Gastrocnemius medialis (tissue), 4 donors: Measurements from ENCODE around the gene TIGD7. TPM values are rescaled to one million over a fixed set of nuclear protein-coding genes. Genes with fewer than 3 reads are reported as not detected.

Source experiments
- ATAC-seq, 2 donors: fragments of 150-250 bp; one replicate each; pipeline ENCODE4 v1.9.1; 2016
- DNase-seq, 2 donors: peaks; one replicate each; pipeline ENCODE4 v3.0.0-alpha.2; 2019
- H3K27ac ChIP-seq, 4 donors: fragments of 200-600 bp; sonication (generic); 1 replicate in 1 of 4; 2 replicates in 3 of 4; pipeline ENCODE4 v1.5.1; 2016 to 2018; ENCODE audit warnings: mild to moderate bottlenecking in 2 of 4, moderate library complexity in 1 of 4
- H3K27me3 ChIP-seq, 3 donors: fragments of 200-600 bp; sonication (generic) in 2 of 3; 1 replicate in 1 of 3; 2 replicates in 2 of 3; pipeline versions ENCODE4 v1.5.1 to v1.6.0; 2016 to 2019; ENCODE audit warnings: mild to moderate bottlenecking in 1 of 3, moderate library complexity in 1 of 3
- H3K36me3 ChIP-seq, 2 donors: fragments of 200-600 bp; sonication (generic) in 1 of 2; one replicate each; pipeline ENCODE4 v1.5.1; 2017 to 2018
- H3K4me1 ChIP-seq, 2 donors: fragments of 200-600 bp; sonication (generic) in 1 of 2; one replicate each; pipeline ENCODE4 v1.5.1; 2016 to 2017; ENCODE audit warnings: mild to moderate bottlenecking in 2 of 2
- H3K4me3 ChIP-seq, 4 donors: fragments of 200-600 bp; sonication (generic) in 3 of 4; 1 replicate in 1 of 4; 2 replicates in 3 of 4; pipeline ENCODE4 v1.5.1; 2016 to 2019; ENCODE audit warnings: mild to moderate bottlenecking in 2 of 4
- H3K9me3 ChIP-seq, 3 donors: fragments of 200-600 bp; sonication (generic) in 2 of 3; 1 replicate in 1 of 3; 2 replicates in 2 of 3; pipeline ENCODE4 v1.5.1; 2016 to 2019
- CTCF ChIP-seq, 5 experiments: fragments of 450-650 bp in 3 of 5; fragments of 200-600 bp in 2 of 5; sonication (generic) in 2 of 5; IDR thresholded peaks in 4 of 5; conservative IDR thresholded peaks in 1 of 5; 1 replicate in 4 of 5; 2 replicates in 1 of 5; pipeline ENCODE4 v1.5.1; 2016 to 2019; ENCODE audit warnings: antibody characterized with exemption in 5 of 5, mild to moderate bottlenecking in 3 of 5, moderate library complexity in 3 of 5
- POLR2A ChIP-seq, 2 donors: fragments of 450-650 bp; IDR thresholded peaks; one replicate each; pipeline ENCODE4 v1.6.1; 2017; ENCODE audit warnings: antibody characterized with exemption in 2 of 2, mild to moderate bottlenecking in 2 of 2, moderate library complexity in 2 of 2
- in situ Hi-C, 4 donors: fragments of 200-750 bp; cut with MboI; loops; one replicate each; pipeline versions ENCODE4 v1.15.0 to v1.8.0; 2017; ENCODE audit warnings: low sequenced_read_pairs in 4 of 4
- intact Hi-C: fragments of 100-400 bp; cut with DNase I; formaldehyde crosslinking; loops from one replicate; pipeline ENCODE4 v1.15.1; 2023; ENCODE audit warnings: low total_unique reads
- total RNA-seq, 4 donors: library from RNA; depleted of rRNA; stranded (reverse); fragments of >200 nt; gene quantifications; one replicate each; pipeline versions ENCODE4 v1.1.0 to v1.2.3, GENCODE V29; 2016

The TIGD7 gene
- total RNA-seq, 4 donors from 2014 or later, result 2.5 to 8.1 (median 4.4) TPM

- peaks cover 22% of the 10 kb centered on the region in 2 donors for H3K4me1 ChIP-seq
- ATAC-seq, result no peak
- peaks cover 3 to 16% (median 10%) of the 10 kb centered on the region in 3 donors for H3K9me3 ChIP-seq
- no peak for DNase-seq
- intact Hi-C loops (no loop called here), in situ Hi-C loops (loop anchor here in 1 of 4 donors (25.0 kb wide), 1 partner anchor 127 kb away; the partner anchor contains the start of genes ZNF174 and ZSCAN32)
- H3K36me3 ChIP-seq, result peaks cover 11 to 45% of the 10 kb centered on the region in 2 donors
- no peak for TF ChIP-seq CTCF (IDR thresholded peaks at IDR 0.05 in 4 of 5, conservative IDR thresholded peaks at IDR 0.05 in 1 of 5)
- TF ChIP-seq POLR2A (IDR thresholded peaks at IDR 0.05), result no peak
- peak overlapping the region; percentile 72 to 86 (median 80) for H3K4me3 ChIP-seq
- H3K27ac ChIP-seq, result no peak overlapping the region
- no peaks in the 10 kb centered on the region for H3K27me3 ChIP-seq
Measured at GRCh38 chr16:3285131-3285530, 20.1 kb downstream of the TIGD7 start.

GRCh38 chr16:3283543-3284447 is 21.4 kb downstream of the TIGD7 start:
- Histone ChIP-seq H3K27me3 (no peaks in the 10 kb centered on the region), H3K4me3 (peak overlapping the region; percentile 72 to 86 (median 80)), H3K36me3 (peaks cover 2 to 31% of the 10 kb centered on the region in 2 donors), H3K27ac (peak overlapping the region; percentile 98 to 100 (median 99)), H3K9me3 (peaks cover 0 to 3% (median 3%) of the 10 kb centered on the region in 3 donors), H3K4me1 (peaks cover 22% of the 10 kb centered on the region in 2 donors)
- in situ Hi-C loops (loop anchor here in 1 of 4 donors (25.0 kb wide), 1 partner anchor 129 kb away; the partner anchor contains the start of genes ZNF174 and ZSCAN32), intact Hi-C loops (loop anchor here (1.0 to 5.0 kb wide), 8 partner anchors 19 to 329 kb away; partner anchors contain the start of genes CLUAP1, HCFC1R1, SLX4 and THOC6)
- TF ChIP-seq POLR2A (IDR thresholded peaks at IDR 0.05) (peak in 1 of 2 donors; percentile 42), CTCF (IDR thresholded peaks at IDR 0.05 in 4 of 5, conservative IDR thresholded peaks at IDR 0.05 in 1 of 5) (no peak)
- ATAC-seq (no peak), DNase-seq (peak in 1 of 2 donors; percentile 18)

GRCh38 chr16:3282730-3283542 is 22.3 kb downstream of the TIGD7 start, which contains the start of gene ZNF263:
Gene ZNF263, plus strand, starts transcription at chr16:3283491. Its CDS starts 328 bp downstream, at chr16:3283819.
- intact Hi-C loops, result loop anchor here (1.0 to 5.0 kb wide), 8 partner anchors 19 to 329 kb away; partner anchors contain the start of genes CLUAP1, HCFC1R1, SLX4 and THOC6
- H3K9me3 ChIP-seq, result peaks cover 0 to 3% (median 0%) of the 10 kb centered on the region in 3 donors

More at GRCh38 chr16:3282730-3283542, 22.3 kb downstream of the TIGD7 start, which contains the start of gene ZNF263:
- Histone ChIP-seq H3K4me1 (peaks cover 22% of the 10 kb centered on the region in 2 donors), H3K27ac (peak within 1 kb of the TSS; percentile 98 to 100 (median 99)), H3K36me3 (peaks cover 2 to 23% of the 10 kb centered on the region in 2 donors), H3K4me3 (peak within 1 kb of the TSS; percentile 72 to 86 (median 80)), H3K27me3 (no peaks in the 10 kb centered on the region)
- TF ChIP-seq CTCF (IDR thresholded peaks at IDR 0.05 in 4 of 5, conservative IDR thresholded peaks at IDR 0.05 in 1 of 5) (no peak), POLR2A (IDR thresholded peaks at IDR 0.05) (peak; percentile 66 to 81)
- DNase-seq, result peak; percentile 95 to 97
- in situ Hi-C loops, result loop anchor here in 1 of 4 donors (25.0 kb wide), 1 partner anchor 129 kb away; the partner anchor contains the start of genes ZNF174 and ZSCAN32
- peak; percentile 99 for ATAC-seq
